Suprapubic skin (tissue), 4 donors: ENCODE data around the gene SH3GLB2. TPM values are rescaled to one million over a fixed set of nuclear protein-coding genes. Genes with fewer than 3 reads are reported as not detected.

Experiments used
- DNase-seq, 2 donors: peaks; one replicate each; pipeline ENCODE4 v3.0.0-alpha.2; 2019; ENCODE audit warnings: low spot score in 2 of 2
- H3K27ac ChIP-seq: fragments of 200-600 bp; sonication (generic); one replicate; pipeline ENCODE4 v1.5.1; 2019
- H3K27me3 ChIP-seq: fragments of 200-600 bp; sonication (generic); one replicate; pipeline ENCODE4 v1.5.1; 2019
- H3K36me3 ChIP-seq: fragments of 200-600 bp; sonication (generic); one replicate; pipeline ENCODE4 v1.5.1; 2019
- H3K4me1 ChIP-seq: fragments of 200-600 bp; sonication (generic); one replicate; pipeline ENCODE4 v1.5.1; 2019
- H3K4me3 ChIP-seq: fragments of 200-600 bp; sonication (generic); one replicate; pipeline ENCODE4 v1.5.1; 2019; ENCODE audit warnings: mild to moderate bottlenecking
- H3K9me3 ChIP-seq: fragments of 200-600 bp; sonication (generic); one replicate; pipeline ENCODE4 v1.5.1; 2019
- CTCF ChIP-seq, 2 donors: fragments of 200-600 bp in 1 of 2; fragments of 450-650 bp in 1 of 2; sonication (generic) in 1 of 2; IDR thresholded peaks; one replicate each; pipeline ENCODE4 v1.5.1; 2016 to 2019; ENCODE audit warnings: antibody characterized with exemption in 2 of 2, mild to moderate bottlenecking in 1 of 2, moderate library complexity in 1 of 2
- EP300 ChIP-seq: sonication (generic); formaldehyde crosslinking; IDR thresholded peaks from one replicate; pipeline ENCODE4 v1.6.1; 2017; ENCODE audit warnings: antibody characterized with exemption
- POLR2A ChIP-seq, 2 donors: fragments of 450-650 bp; IDR thresholded peaks; one replicate each; pipeline ENCODE4 v1.6.1; 2017; ENCODE audit warnings: antibody characterized with exemption in 2 of 2, mild to moderate bottlenecking in 2 of 2, moderate library complexity in 2 of 2
- POLR2AphosphoS5 ChIP-seq, 3 donors: sonication (generic); formaldehyde crosslinking; IDR thresholded peaks; one replicate each; pipeline ENCODE4 v1.6.1; 2017; ENCODE audit warnings: antibody characterized with exemption in 3 of 3
- WGBS: methylation state at CpG from one replicate; pipeline ENCODE4 v1.1.5; 2018; 5-methylcytosine and 5-hydroxymethylcytosine counted together
- total RNA-seq, 4 donors: library from RNA; depleted of rRNA; stranded (reverse); fragments of >200 nt; gene quantifications; one replicate each; pipeline ENCODE4 v1.1.0, GENCODE V29; 2016

Gene SH3GLB2
- total RNA-seq, 4 donors from 2014 or later, result 193 to 331 (median 258) TPM

- no peaks in the 10 kb centered on the region for H3K4me1 ChIP-seq
- DNase-seq, result no peak
- WGBS, result 94% methylated on average over 3 of the region's 11 CpGs
- no peaks in the 10 kb centered on the region for H3K27me3 ChIP-seq
- no peak overlapping the region for H3K4me3 ChIP-seq
- H3K36me3 ChIP-seq, result peaks cover 78% of the 10 kb centered on the region
- H3K27ac ChIP-seq, result no peak overlapping the region
- TF ChIP-seq CTCF (IDR thresholded peaks at IDR 0.05) (no peak), POLR2A (IDR thresholded peaks at IDR 0.05) (no peak), POLR2AphosphoS5 (IDR thresholded peaks at IDR 0.05) (no peak), EP300 (no peak)
- H3K9me3 ChIP-seq, result no peaks in the 10 kb centered on the region
Measured at GRCh38 chr9:129014124-129014523, 14.0 kb downstream of the SH3GLB2 start.

GRCh38 chr9:129013674-129014073 is 14.5 kb downstream of the SH3GLB2 start:
- TF ChIP-seq POLR2AphosphoS5 (IDR thresholded peaks at IDR 0.05), result no peak
- TF ChIP-seq CTCF (IDR thresholded peaks at IDR 0.05), result no peak
- TF ChIP-seq POLR2A (IDR thresholded peaks at IDR 0.05), result no peak
- TF ChIP-seq EP300, result no peak
- no peak for DNase-seq
- WGBS, result 93% methylated on average over 4 of the region's 11 CpGs
- peaks cover 78% of the 10 kb centered on the region for H3K36me3 ChIP-seq
- no peak overlapping the region for H3K27ac ChIP-seq
- no peaks in the 10 kb centered on the region for H3K9me3 ChIP-seq
- H3K27me3 ChIP-seq, result no peaks in the 10 kb centered on the region
- no peak overlapping the region for H3K4me3 ChIP-seq
- peaks cover under 1% of the 10 kb centered on the region for H3K4me1 ChIP-seq

GRCh38 chr9:129012893-129013448 is 15.2 kb downstream of the SH3GLB2 start:
- Histone ChIP-seq H3K4me1 (peaks cover 7% of the 10 kb centered on the region), H3K36me3 (peaks cover 79% of the 10 kb centered on the region), H3K9me3 (no peaks in the 10 kb centered on the region), H3K27ac (no peak overlapping the region), H3K27me3 (no peaks in the 10 kb centered on the region), H3K4me3 (no peak overlapping the region)
- WGBS, result 86% methylated on average over 13 of the region's 16 CpGs
- TF ChIP-seq EP300 (no peak), CTCF (IDR thresholded peaks at IDR 0.05) (no peak), POLR2A (IDR thresholded peaks at IDR 0.05) (no peak), POLR2AphosphoS5 (IDR thresholded peaks at IDR 0.05) (no peak)
- DNase-seq, result no peak

GRCh38 chr9:129012343-129012742 is 15.8 kb downstream of the SH3GLB2 start:
- H3K9me3 ChIP-seq, result no peaks in the 10 kb centered on the region
- H3K27ac ChIP-seq, result no peak overlapping the region
- no peak for DNase-seq
- 92% methylated on average over 7 of the region's 7 CpGs for WGBS
- no peak overlapping the region for H3K4me3 ChIP-seq
- TF ChIP-seq EP300 (no peak), CTCF (IDR thresholded peaks at IDR 0.05) (no peak), POLR2AphosphoS5 (IDR thresholded peaks at IDR 0.05) (no peak), POLR2A (IDR thresholded peaks at IDR 0.05) (no peak)
- H3K4me1 ChIP-seq, result peaks cover 11% of the 10 kb centered on the region
- peaks cover 81% of the 10 kb centered on the region for H3K36me3 ChIP-seq
- no peaks in the 10 kb centered on the region for H3K27me3 ChIP-seq

- TF ChIP-seq EP300 (no peak), POLR2A (IDR thresholded peaks at IDR 0.05) (no peak), CTCF (IDR thresholded peaks at IDR 0.05) (no peak), POLR2AphosphoS5 (IDR thresholded peaks at IDR 0.05) (no peak)
- no peaks in the 10 kb centered on the region for H3K9me3 ChIP-seq
- 89% methylated on average over 6 of the region's 11 CpGs for WGBS
- no peak overlapping the region for H3K4me3 ChIP-seq
- peaks cover 16% of the 10 kb centered on the region for H3K4me1 ChIP-seq
- no peaks in the 10 kb centered on the region for H3K27me3 ChIP-seq
- H3K36me3 ChIP-seq, result peaks cover 86% of the 10 kb centered on the region
- no peak for DNase-seq
- H3K27ac ChIP-seq, result no peak overlapping the region
Measured at GRCh38 chr9:129011761-129012181, 16.4 kb downstream of the SH3GLB2 start.
